Endothelial cell (in vitro differentiated cells): Measurements from ENCODE around the gene FCRL6. TPM values are rescaled to one million over a fixed set of nuclear protein-coding genes. Genes with fewer than 3 reads are reported as not detected.

Experiments
- DNase-seq: peaks from one replicate; pipeline ENCODE4 v3.0.0; 2021; ENCODE audit warnings: low spot score
- H3K27ac Mint-ChIP-seq: one replicate; pipeline ENCODE4 v1.8.0; 2021; ENCODE audit warnings: mixed read lengths, inconsistent platforms; ENCODE audit not compliant: unreplicated experiment
- H3K27me3 Mint-ChIP-seq: one replicate; pipeline ENCODE4 v1.8.0; 2021; ENCODE audit warnings: mild to moderate bottlenecking, moderate library complexity, mixed read lengths, inconsistent platforms; ENCODE audit not compliant: unreplicated experiment
- H3K36me3 Mint-ChIP-seq: one replicate; pipeline ENCODE4 v1.8.0; 2021; ENCODE audit warnings: mild to moderate bottlenecking, low read depth, mixed read lengths, inconsistent platforms; ENCODE audit not compliant: unreplicated experiment
- H3K4me1 Mint-ChIP-seq: one replicate; pipeline ENCODE4 v1.8.0; 2021; ENCODE audit warnings: mild to moderate bottlenecking, mixed read lengths, inconsistent platforms; ENCODE audit not compliant: unreplicated experiment
- H3K4me3 Mint-ChIP-seq: one replicate; pipeline ENCODE4 v1.8.0; 2021; ENCODE audit warnings: mild to moderate bottlenecking, mixed read lengths, inconsistent platforms; ENCODE audit not compliant: unreplicated experiment
- H3K9me3 Mint-ChIP-seq: one replicate; pipeline ENCODE4 v1.8.0; 2021; ENCODE audit warnings: mixed read lengths, inconsistent platforms; ENCODE audit not compliant: unreplicated experiment
- total RNA-seq: library from RNA; stranded (reverse); fragmentation: NEBNext Ultra II Directional; extraction: Animal tissue kit (Norgen Biotek cat#: 25700); gene quantifications from one replicate; pipeline ENCODE4 v1.2.1, GENCODE V29; 2021; ENCODE audit not compliant: unreplicated experiment
- TF ChIP-seq, protein P1 (sequence below): fragments of 200-600 bp; sonication (generic); IDR thresholded peaks from one replicate; pipeline ENCODE4 v1.5.0; 2021; ENCODE audit warnings: antibody characterized with exemption; ENCODE audit not compliant: unreplicated experiment

Gene FCRL6
- total RNA-seq, 1 donor from 2014 or later = not detected

DNA sequence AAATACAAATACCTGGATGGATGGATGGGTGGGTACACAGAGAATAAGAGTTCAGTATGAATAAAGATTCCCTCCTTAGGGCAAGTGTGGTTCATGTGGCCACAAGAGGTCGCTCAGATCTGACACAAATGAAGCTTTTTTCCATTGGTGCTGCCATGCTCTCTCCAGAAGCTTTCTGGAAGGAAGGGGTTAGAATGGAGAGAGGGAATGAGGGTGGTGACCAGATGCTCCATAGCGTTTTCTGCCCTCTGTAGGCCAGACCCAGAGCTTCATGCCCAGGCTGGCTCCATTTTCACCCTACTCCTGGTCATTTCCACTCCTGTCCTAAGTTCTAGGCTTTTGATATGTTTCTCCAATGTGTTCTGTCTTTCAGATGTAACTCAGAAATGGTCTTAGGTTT, 3.3 kb upstream of the FCRL6 start:
- DNase-seq = peak; percentile 60
- Mint-ChIP-seq H3K9me3 (no peaks in the 10 kb centered on the region), H3K36me3 (no peaks in the 10 kb centered on the region), H3K27ac (no peak overlapping the region), H3K27me3 (peaks cover 3% of the 10 kb centered on the region), H3K4me1 (no peaks in the 10 kb centered on the region), H3K4me3 (no peak overlapping the region)
- TF ChIP-seq, protein P1, sequence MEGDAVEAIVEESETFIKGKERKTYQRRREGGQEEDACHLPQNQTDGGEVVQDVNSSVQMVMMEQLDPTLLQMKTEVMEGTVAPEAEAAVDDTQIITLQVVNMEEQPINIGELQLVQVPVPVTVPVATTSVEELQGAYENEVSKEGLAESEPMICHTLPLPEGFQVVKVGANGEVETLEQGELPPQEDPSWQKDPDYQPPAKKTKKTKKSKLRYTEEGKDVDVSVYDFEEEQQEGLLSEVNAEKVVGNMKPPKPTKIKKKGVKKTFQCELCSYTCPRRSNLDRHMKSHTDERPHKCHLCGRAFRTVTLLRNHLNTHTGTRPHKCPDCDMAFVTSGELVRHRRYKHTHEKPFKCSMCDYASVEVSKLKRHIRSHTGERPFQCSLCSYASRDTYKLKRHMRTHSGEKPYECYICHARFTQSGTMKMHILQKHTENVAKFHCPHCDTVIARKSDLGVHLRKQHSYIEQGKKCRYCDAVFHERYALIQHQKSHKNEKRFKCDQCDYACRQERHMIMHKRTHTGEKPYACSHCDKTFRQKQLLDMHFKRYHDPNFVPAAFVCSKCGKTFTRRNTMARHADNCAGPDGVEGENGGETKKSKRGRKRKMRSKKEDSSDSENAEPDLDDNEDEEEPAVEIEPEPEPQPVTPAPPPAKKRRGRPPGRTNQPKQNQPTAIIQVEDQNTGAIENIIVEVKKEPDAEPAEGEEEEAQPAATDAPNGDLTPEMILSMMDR = peak; percentile 66

DNA sequence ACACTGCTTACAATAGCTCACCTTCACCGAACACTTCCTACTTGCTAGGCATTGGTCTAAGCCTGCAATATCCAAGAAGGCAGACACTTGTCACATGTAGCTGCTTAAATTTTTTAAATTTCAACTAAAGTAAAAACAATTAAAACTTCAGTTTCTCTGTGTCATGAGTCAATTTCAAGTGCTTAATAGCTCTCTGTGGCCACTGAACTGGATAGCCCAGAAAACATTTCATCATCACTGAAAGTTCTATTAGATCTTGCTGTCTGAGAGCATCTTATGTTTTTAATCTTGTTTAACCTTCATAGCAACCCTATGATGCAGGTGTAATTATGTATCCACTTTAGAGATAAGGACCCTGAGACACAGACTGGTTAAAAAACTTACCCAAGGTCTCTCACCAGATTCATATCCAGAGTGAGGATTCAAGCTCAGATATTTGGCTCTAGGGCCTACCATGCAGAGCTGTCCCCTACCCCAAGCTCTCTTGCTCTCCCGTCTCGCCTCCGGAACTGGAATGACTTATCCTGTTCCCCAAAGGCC, 2.6 kb upstream of the FCRL6 start:
- H3K9me3 Mint-ChIP-seq = no peaks in the 10 kb centered on the region
- no peak overlapping the region for H3K4me3 Mint-ChIP-seq
- TF ChIP-seq, protein P1 = no peak
- no peaks in the 10 kb centered on the region for H3K36me3 Mint-ChIP-seq
- H3K27me3 Mint-ChIP-seq = peaks cover 3% of the 10 kb centered on the region
- no peak overlapping the region for H3K27ac Mint-ChIP-seq
- DNase-seq = no peak
- H3K4me1 Mint-ChIP-seq = no peaks in the 10 kb centered on the region

DNA sequence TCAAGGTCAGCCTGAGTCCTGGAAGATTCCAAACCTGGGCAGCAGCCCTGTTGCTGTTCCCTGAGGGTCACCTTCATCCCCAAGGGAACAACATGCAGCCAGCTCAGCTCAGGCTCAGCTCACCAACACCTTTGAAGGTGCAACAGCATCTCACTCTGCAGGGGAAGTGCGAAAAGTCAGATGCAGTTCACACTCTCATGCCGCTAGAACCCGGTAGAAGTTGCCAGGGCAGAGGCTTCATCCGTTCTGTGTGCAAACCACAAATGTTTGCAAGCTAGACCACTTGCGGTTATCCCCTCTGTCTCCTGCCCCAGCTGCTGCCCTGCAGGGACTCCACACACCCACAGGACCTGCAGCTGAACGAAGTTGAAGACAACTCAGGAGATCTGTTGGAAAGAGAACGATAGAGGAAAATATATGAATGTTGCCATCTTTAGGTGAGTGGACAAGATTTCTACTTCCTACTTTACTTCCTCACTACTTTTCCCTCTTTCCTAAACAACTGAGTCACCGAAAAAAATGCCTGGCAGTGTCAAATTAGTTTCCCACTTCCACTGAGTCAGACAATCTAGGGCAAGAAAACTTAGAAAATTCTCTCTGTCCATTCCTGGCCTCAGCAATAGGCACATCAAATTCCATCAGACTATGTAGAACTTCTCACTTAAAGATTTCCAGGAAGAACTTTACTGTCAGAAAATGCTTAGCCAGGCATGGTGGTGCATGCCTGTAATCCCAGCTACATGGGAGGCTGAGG, 1.8 kb upstream of the FCRL6 start:
- H3K4me1 Mint-ChIP-seq = no peaks in the 10 kb centered on the region
- no peak overlapping the region for H3K4me3 Mint-ChIP-seq
- DNase-seq = no peak
- peaks cover 3% of the 10 kb centered on the region for H3K27me3 Mint-ChIP-seq
- TF ChIP-seq, protein P1 = no peak
- H3K36me3 Mint-ChIP-seq = no peaks in the 10 kb centered on the region
- no peak overlapping the region for H3K27ac Mint-ChIP-seq
- H3K9me3 Mint-ChIP-seq = no peaks in the 10 kb centered on the region

DNA sequence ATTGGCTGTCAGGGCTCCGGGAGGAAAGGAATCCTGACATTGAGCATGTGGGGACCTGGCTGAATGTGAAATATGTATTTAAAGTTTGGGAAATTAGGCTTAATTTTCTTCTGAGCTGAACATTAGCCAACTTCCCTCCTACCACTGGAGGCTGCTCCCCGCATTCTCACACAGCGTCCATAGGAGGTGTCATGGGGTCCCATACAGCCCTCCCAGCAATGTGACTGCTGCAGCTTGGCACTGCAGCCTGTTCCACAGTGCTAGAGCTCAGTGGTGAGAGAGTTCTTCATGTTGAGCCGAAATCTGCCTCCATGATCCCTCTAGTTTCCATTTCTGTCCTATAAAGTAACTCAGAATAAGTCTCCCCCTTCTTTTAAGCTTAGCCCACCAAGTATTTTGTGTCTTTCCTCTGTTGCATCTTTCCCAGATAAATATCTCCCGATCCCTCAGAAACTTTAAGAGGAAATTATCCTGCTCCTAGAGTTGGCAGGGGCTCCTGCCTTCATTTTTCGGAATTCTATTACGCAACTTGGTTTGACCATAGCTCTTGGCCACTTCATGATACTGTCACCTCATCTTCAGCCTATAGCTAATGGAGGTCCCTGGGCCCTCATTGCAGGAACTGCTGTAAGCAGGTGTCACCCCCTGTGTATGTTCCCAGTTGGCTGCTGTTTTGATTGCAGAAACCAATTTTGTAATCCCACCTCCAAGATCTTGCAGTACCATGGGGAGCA, 2.0 kb downstream of the FCRL6 start:
- peaks cover 6% of the 10 kb centered on the region for H3K27me3 Mint-ChIP-seq
- H3K4me3 Mint-ChIP-seq = no peak overlapping the region
- no peak overlapping the region for H3K27ac Mint-ChIP-seq
- no peaks in the 10 kb centered on the region for H3K9me3 Mint-ChIP-seq
- peaks cover 4% of the 10 kb centered on the region for H3K36me3 Mint-ChIP-seq
- DNase-seq = no peak
- peaks cover 6% of the 10 kb centered on the region for H3K4me1 Mint-ChIP-seq
- TF ChIP-seq, protein P1 = no peak

DNA sequence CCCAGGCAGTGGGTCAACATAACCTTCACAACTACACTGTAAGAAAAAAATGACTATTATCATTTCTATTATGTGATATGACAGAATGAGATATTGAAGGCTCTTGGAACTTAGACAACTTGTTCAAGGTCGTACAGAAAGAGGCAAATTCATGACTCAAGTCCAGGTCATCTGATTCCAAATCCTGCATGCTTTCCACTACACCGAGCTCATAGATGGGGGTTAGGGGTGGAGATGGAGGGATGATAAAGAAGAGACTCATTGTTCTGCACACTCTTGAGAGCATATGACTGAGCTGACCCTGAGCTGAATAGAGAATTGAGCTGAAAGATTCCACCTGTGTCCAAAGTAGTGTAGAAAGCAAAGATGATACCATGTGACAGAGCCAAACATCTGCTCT, 2.8 kb downstream of the FCRL6 start:
- DNase-seq = no peak
- Mint-ChIP-seq H3K4me1 (peaks cover 6% of the 10 kb centered on the region), H3K27ac (no peak overlapping the region), H3K9me3 (no peaks in the 10 kb centered on the region), H3K27me3 (peaks cover 6% of the 10 kb centered on the region), H3K4me3 (no peak overlapping the region), H3K36me3 (peaks cover 4% of the 10 kb centered on the region)
- TF ChIP-seq, protein P1 = no peak
